Ishikawa (cell line): Measurements from ENCODE around the gene CD300LF.

Source experiments
- CREB1 ChIP-seq: IDR thresholded peaks from 2 replicates; pipeline ENCODE4 v1.6.1; 2012; ENCODE audit warnings: low read depth
- EGR1 ChIP-seq: IDR thresholded peaks from 2 replicates; pipeline ENCODE4 v1.6.1; 2012
- EP300 ChIP-seq: IDR thresholded peaks from 2 replicates; pipeline ENCODE4 v1.6.1; 2012; ENCODE audit warnings: borderline replicate concordance
- RAD21 ChIP-seq: IDR thresholded peaks from 2 replicates; pipeline ENCODE4 v1.6.1; 2012; ENCODE audit warnings: low read depth
- TAF1 ChIP-seq: IDR thresholded peaks from 2 replicates; pipeline ENCODE4 v1.6.1; 2012; ENCODE audit warnings: low read depth, mild to moderate bottlenecking
- TEAD4 ChIP-seq: IDR thresholded peaks from 2 replicates; pipeline ENCODE4 v1.6.1; 2012
- YY1 ChIP-seq: IDR thresholded peaks from 2 replicates; pipeline ENCODE4 v1.6.1; 2012; ENCODE audit warnings: low read depth
- TF ChIP-seq, protein P1 (sequence below): IDR thresholded peaks from 2 replicates; pipeline ENCODE4 v1.6.1; 2012
- TF ChIP-seq, protein P2 (sequence below): IDR thresholded peaks from 2 replicates; pipeline ENCODE4 v1.6.1; 2012
- TF ChIP-seq, protein P3 (sequence below): IDR thresholded peaks from 2 replicates; pipeline ENCODE4 v1.6.1; 2012; ENCODE audit warnings: low read depth, mild to moderate bottlenecking

DNA sequence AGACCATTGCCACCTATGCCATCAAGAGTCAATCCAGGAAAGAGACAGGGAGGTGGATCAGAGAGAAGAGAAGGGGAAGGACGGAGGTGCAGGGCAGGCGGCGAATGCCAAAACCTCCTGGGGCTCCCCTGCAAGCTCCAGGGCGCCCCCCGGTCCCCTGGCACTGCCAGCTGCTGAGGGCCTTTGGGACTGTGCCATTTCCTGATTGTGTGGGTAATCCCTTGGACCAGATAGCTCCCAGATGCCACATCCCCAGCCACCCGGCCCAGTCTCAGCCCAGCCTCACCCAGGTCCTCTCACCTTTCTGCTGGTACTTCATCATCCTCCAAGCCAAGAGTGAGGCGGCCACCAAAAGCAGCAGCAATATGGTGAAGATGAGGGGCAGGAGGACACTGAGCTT is 14.7 kb downstream of the CD300LF start:
- no peak for TF ChIP-seq RAD21
- TF ChIP-seq YY1: no peak
- no peak for TF ChIP-seq EGR1
- TF ChIP-seq, protein P1, sequence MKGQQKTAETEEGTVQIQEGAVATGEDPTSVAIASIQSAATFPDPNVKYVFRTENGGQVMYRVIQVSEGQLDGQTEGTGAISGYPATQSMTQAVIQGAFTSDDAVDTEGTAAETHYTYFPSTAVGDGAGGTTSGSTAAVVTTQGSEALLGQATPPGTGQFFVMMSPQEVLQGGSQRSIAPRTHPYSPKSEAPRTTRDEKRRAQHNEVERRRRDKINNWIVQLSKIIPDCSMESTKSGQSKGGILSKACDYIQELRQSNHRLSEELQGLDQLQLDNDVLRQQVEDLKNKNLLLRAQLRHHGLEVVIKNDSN: no peak
- TF ChIP-seq, protein P2, sequence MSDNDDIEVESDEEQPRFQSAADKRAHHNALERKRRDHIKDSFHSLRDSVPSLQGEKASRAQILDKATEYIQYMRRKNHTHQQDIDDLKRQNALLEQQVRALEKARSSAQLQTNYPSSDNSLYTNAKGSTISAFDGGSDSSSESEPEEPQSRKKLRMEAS: no peak
- no peak for TF ChIP-seq TEAD4
- TF ChIP-seq TAF1: no peak
- no peak for TF ChIP-seq EP300
- TF ChIP-seq CREB1: no peak
- TF ChIP-seq, protein P3, sequence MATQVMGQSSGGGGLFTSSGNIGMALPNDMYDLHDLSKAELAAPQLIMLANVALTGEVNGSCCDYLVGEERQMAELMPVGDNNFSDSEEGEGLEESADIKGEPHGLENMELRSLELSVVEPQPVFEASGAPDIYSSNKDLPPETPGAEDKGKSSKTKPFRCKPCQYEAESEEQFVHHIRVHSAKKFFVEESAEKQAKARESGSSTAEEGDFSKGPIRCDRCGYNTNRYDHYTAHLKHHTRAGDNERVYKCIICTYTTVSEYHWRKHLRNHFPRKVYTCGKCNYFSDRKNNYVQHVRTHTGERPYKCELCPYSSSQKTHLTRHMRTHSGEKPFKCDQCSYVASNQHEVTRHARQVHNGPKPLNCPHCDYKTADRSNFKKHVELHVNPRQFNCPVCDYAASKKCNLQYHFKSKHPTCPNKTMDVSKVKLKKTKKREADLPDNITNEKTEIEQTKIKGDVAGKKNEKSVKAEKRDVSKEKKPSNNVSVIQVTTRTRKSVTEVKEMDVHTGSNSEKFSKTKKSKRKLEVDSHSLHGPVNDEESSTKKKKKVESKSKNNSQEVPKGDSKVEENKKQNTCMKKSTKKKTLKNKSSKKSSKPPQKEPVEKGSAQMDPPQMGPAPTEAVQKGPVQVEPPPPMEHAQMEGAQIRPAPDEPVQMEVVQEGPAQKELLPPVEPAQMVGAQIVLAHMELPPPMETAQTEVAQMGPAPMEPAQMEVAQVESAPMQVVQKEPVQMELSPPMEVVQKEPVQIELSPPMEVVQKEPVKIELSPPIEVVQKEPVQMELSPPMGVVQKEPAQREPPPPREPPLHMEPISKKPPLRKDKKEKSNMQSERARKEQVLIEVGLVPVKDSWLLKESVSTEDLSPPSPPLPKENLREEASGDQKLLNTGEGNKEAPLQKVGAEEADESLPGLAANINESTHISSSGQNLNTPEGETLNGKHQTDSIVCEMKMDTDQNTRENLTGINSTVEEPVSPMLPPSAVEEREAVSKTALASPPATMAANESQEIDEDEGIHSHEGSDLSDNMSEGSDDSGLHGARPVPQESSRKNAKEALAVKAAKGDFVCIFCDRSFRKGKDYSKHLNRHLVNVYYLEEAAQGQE: no peak
